ENCODE data around the gene CFAP20.

DNA sequence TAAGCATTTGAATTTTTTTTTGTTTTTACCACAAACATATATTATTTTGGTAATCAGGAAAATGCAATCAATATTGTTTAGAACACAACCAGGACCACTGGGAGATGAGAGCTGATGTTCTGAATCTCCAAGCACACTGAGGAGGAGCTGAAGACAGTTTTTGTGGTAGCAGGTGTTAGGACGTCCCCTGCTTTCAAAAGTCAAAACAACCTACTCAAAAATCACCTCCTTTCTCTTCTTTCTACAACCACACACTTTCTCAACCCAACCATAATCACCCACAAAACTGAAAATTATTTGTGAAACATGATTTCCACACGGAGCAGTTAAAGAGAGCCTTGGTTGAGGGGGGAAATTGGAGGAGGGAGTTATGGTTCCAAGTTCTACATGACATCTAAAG lies 26.7 kb upstream of the CFAP20 start:
- TF ChIP-seq, protein P1, sequence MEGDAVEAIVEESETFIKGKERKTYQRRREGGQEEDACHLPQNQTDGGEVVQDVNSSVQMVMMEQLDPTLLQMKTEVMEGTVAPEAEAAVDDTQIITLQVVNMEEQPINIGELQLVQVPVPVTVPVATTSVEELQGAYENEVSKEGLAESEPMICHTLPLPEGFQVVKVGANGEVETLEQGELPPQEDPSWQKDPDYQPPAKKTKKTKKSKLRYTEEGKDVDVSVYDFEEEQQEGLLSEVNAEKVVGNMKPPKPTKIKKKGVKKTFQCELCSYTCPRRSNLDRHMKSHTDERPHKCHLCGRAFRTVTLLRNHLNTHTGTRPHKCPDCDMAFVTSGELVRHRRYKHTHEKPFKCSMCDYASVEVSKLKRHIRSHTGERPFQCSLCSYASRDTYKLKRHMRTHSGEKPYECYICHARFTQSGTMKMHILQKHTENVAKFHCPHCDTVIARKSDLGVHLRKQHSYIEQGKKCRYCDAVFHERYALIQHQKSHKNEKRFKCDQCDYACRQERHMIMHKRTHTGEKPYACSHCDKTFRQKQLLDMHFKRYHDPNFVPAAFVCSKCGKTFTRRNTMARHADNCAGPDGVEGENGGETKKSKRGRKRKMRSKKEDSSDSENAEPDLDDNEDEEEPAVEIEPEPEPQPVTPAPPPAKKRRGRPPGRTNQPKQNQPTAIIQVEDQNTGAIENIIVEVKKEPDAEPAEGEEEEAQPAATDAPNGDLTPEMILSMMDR (IDR thresholded peaks at IDR 0.05): no peak
- TF ChIP-seq POLR2A (IDR thresholded peaks at IDR 0.05): no peak
